IMR-90 (cell line): ENCODE results near the gene CYP46A1. TPM values are rescaled to one million over a fixed set of nuclear protein-coding genes. Genes with fewer than 3 reads are reported as not detected.

Experiments used
- ATAC-seq: fragments of 200-7000 bp; cut with Tn5 transposase; 2 replicates; pipeline ENCODE4 v1.9.1; 2020; ENCODE audit warnings: low read depth, mild to moderate bottlenecking, moderate library complexity
- BruUV-seq: library from RNA; stranded (reverse); fragments of 400-500 nt; replicated peaks from 2 replicates; lab custom pipeline; 2021; lab: Mats Ljungman, UMichigan
- CTCF ChIA-PET: fragments of 300-600 bp; formaldehyde crosslinking; extraction: SDS; loops from one replicate; lab custom pipeline; 2021; ENCODE audit warnings: antibody characterized with exemption; lab: Yijun Ruan, JAX
- POLR2A ChIA-PET: fragments of 300-600 bp; sonication (Branson Sonifier 250); formaldehyde crosslinking; loops from one replicate; lab custom pipeline; 2022; ENCODE audit warnings: antibody characterized with exemption; ENCODE audit not compliant: unreplicated experiment; lab: Charles Lee
- DNase-seq: peaks from one replicate; pipeline ENCODE4 v3.0.0; 2013
- H2AFZ ChIP-seq: replicated peaks from 2 replicates; pipeline ENCODE3; 2013; ENCODE audit warnings: low read length, mild to moderate bottlenecking; ENCODE audit not compliant: poor library complexity
- H2AK5ac ChIP-seq: 2 replicates; pipeline ENCODE4 v1.6.1; 2013; ENCODE audit warnings: low read depth, low read length, inconsistent platforms
- H2AK9ac ChIP-seq: replicated peaks from 2 replicates; pipeline ENCODE3; 2013; ENCODE audit warnings: mild to moderate bottlenecking, low read depth, low read length, moderate library complexity; ENCODE audit not compliant: poor library complexity
- H2BK120ac ChIP-seq: 2 replicates; pipeline ENCODE4 v1.6.1; 2013; ENCODE audit warnings: low read depth, low read length, inconsistent platforms
- H2BK15ac ChIP-seq: 3 replicates; pipeline ENCODE4 v1.6.1; 2013; ENCODE audit warnings: low read depth, low read length, inconsistent platforms
- H2BK20ac ChIP-seq: 2 replicates; pipeline ENCODE4 v1.6.1; 2013; ENCODE audit warnings: low read depth, mild to moderate bottlenecking, inconsistent platforms, low read length, moderate library complexity
- H2BK5ac ChIP-seq: 2 replicates; pipeline ENCODE4 v1.6.1; 2013; ENCODE audit warnings: mild to moderate bottlenecking, low read depth, low read length, inconsistent platforms; ENCODE audit not compliant: poor library complexity, severe bottlenecking
- H3K14ac ChIP-seq: replicated peaks from 2 replicates; pipeline ENCODE4 v1.6.1; 2013; ENCODE audit warnings: low read depth, low read length, inconsistent platforms
- H3K18ac ChIP-seq: 2 replicates; pipeline ENCODE4 v1.6.1; 2013; ENCODE audit warnings: low read depth, low read length, control low read depth
- H3K23ac ChIP-seq: 2 replicates; pipeline ENCODE4 v1.6.1; 2013; ENCODE audit warnings: low read depth, low read length, inconsistent platforms
- H3K27ac ChIP-seq: 2 replicates; pipeline ENCODE4 v1.5.1; 2013; ENCODE audit warnings: mild to moderate bottlenecking, control low read depth, low read length; ENCODE audit not compliant: insufficient read depth
- H3K27me3 ChIP-seq: 2 replicates; pipeline ENCODE4 v1.6.1; 2013; ENCODE audit warnings: low read length; ENCODE audit not compliant: control insufficient read depth, insufficient read depth
- H3K36me3 ChIP-seq: 2 replicates; pipeline ENCODE4 v1.6.1; 2013; ENCODE audit warnings: low read length, mixed read lengths; ENCODE audit not compliant: control insufficient read depth, insufficient read depth
- H3K4ac ChIP-seq: 2 replicates; pipeline ENCODE4 v1.6.1; 2013; ENCODE audit warnings: low read depth, low read length, inconsistent platforms
- H3K4me1 ChIP-seq: 2 replicates; pipeline ENCODE4 v1.6.1; 2013; ENCODE audit warnings: low read length, mixed read lengths; ENCODE audit not compliant: control insufficient read depth, insufficient read depth
- H3K4me2 ChIP-seq: 2 replicates; pipeline ENCODE4 v1.6.1; 2013; ENCODE audit warnings: low read depth, mild to moderate bottlenecking, control low read depth, low read length, moderate library complexity
- H3K4me3 ChIP-seq: 2 replicates; pipeline ENCODE4 v1.5.1; 2013; ENCODE audit warnings: low read depth, mild to moderate bottlenecking, control low read depth, low read length, moderate library complexity; ENCODE audit not compliant: insufficient read depth
- H3K56ac ChIP-seq: 2 replicates; pipeline ENCODE4 v1.6.1; 2013; ENCODE audit warnings: low read length, inconsistent platforms; ENCODE audit not compliant: insufficient read depth; ENCODE audit errors: extremely low read depth
- H3K79me1 ChIP-seq, 2 experiments: 2 replicates each; pipeline ENCODE4 v1.6.1; 2013; ENCODE audit warnings: low read length in 2 of 2, inconsistent platforms in 1 of 2, low read depth in 1 of 2
- H3K9ac ChIP-seq: 2 replicates; pipeline ENCODE4 v1.6.1; 2013; ENCODE audit warnings: low read depth, low read length, control low read depth
- H3K9me1 ChIP-seq: 2 replicates; pipeline ENCODE4 v1.6.1; 2013; ENCODE audit warnings: low read length, inconsistent platforms; ENCODE audit not compliant: insufficient read depth
- H3K9me3 ChIP-seq: 2 replicates; pipeline ENCODE4 v1.6.1; 2013; ENCODE audit warnings: low read length; ENCODE audit not compliant: control insufficient read depth, insufficient read depth
- H4K20me1 ChIP-seq: 2 replicates; pipeline ENCODE4 v1.6.1; 2013; ENCODE audit warnings: low read length, inconsistent platforms; ENCODE audit not compliant: insufficient read depth
- H4K5ac ChIP-seq: 2 replicates; pipeline ENCODE4 v1.6.1; 2013; ENCODE audit warnings: mild to moderate bottlenecking, low read depth, low read length, control low read depth
- H4K8ac ChIP-seq, 2 experiments: 2 replicates each; pipeline ENCODE4 v1.6.1; 2013; ENCODE audit warnings: low read depth in 2 of 2, low read length in 2 of 2, control low read depth in 1 of 2, inconsistent platforms in 1 of 2
- H4K91ac ChIP-seq: 2 replicates; pipeline ENCODE4 v1.6.1; 2013; ENCODE audit warnings: low read depth, low read length, inconsistent platforms; ENCODE audit not compliant: insufficient read depth
- BHLHE40 ChIP-seq: fragments of 150-350 bp; IDR thresholded peaks from 2 replicates; pipeline ENCODE4 v1.6.1; 2016; ENCODE audit warnings: mild to moderate bottlenecking, low read depth, low read length
- CTCF ChIP-seq: conservative IDR thresholded peaks from 2 replicates; pipeline ENCODE4 v1.5.1; 2012; ENCODE audit warnings: mild to moderate bottlenecking, low read depth, low read length, improper control_type of control experiment
- ELK1 ChIP-seq: fragments of 150-350 bp; IDR thresholded peaks from 2 replicates; pipeline ENCODE4 v1.6.1; 2016; ENCODE audit warnings: low read depth, mild to moderate bottlenecking, low read length, moderate library complexity, borderline replicate concordance
- FOS ChIP-seq: fragments of 150-350 bp; IDR thresholded peaks from 2 replicates; pipeline ENCODE4 v1.6.1; 2016; ENCODE audit warnings: low read depth, low read length
- MAFK ChIP-seq: IDR thresholded peaks from 2 replicates; pipeline ENCODE4 v1.6.1; 2012; ENCODE audit warnings: low read depth, low read length, improper control_type of control experiment
- MAZ ChIP-seq: IDR thresholded peaks from 2 replicates; pipeline ENCODE4 v1.6.1; 2012; ENCODE audit warnings: low read depth, mild to moderate bottlenecking, low read length, improper control_type of control experiment, moderate library complexity, borderline replicate concordance
- MXI1 ChIP-seq: IDR thresholded peaks from 2 replicates; pipeline ENCODE4 v1.6.1; 2012; ENCODE audit warnings: low read depth, mild to moderate bottlenecking, low read length, moderate library complexity, borderline replicate concordance
- NFE2L2 ChIP-seq: fragments of 150-350 bp; IDR thresholded peaks from 2 replicates; pipeline ENCODE4 v1.6.1; 2016; ENCODE audit warnings: low read depth, mild to moderate bottlenecking, low read length
- RAD21 ChIP-seq: IDR thresholded peaks from 2 replicates; pipeline ENCODE4 v1.6.1; 2012; ENCODE audit warnings: low read length, improper control_type of control experiment
- RFX5 ChIP-seq: IDR thresholded peaks from 2 replicates; pipeline ENCODE4 v1.8.0; 2012; ENCODE audit warnings: low read depth, mild to moderate bottlenecking, low read length, moderate library complexity
- SMC3 ChIP-seq: fragments of 150-350 bp; IDR thresholded peaks from 2 replicates; pipeline ENCODE4 v1.6.1; 2016; ENCODE audit warnings: low read depth, mild to moderate bottlenecking, antibody characterized with exemption, low read length, moderate library complexity
- USF2 ChIP-seq: fragments of 150-350 bp; IDR thresholded peaks from 2 replicates; pipeline ENCODE4 v1.6.1; 2017; ENCODE audit warnings: mild to moderate bottlenecking, antibody characterized with exemption, low read length, low read depth
- WGBS, 2 experiments: methylation state at CpG; one replicate each; pipeline versions ENCODE4 v1.1.5 to v1.1.7; 2013; ENCODE audit warnings: missing lambda C conversion rate in 2 of 2; ENCODE audit not compliant: insufficient read length in 1 of 2; ENCODE audit errors: extremely low coverage in 2 of 2; 5-methylcytosine and 5-hydroxymethylcytosine counted together
- dilution Hi-C: fragments of 300-500 bp; cut with HindIII; formaldehyde crosslinking; loops from one replicate; pipeline ENCODE4 v1.14.3; 2018; ENCODE audit warnings: low sequenced_read_pairs; ENCODE audit not compliant: unreplicated experiment
- in situ Hi-C: fragments of 300-500 bp; cut with MboI; formaldehyde crosslinking; loops from 3 replicates; pipeline ENCODE4 v1.14.3; 2019; ENCODE audit warnings: low sequenced_read_pairs, inconsistent platforms, mixed read lengths
- intact Hi-C: fragments of 100-400 bp; cut with micrococcal nuclease; formaldehyde crosslinking; loops from 2 replicates; pipeline ENCODE4 v1.10.0; 2022
- polyA plus RNA-seq, 3 experiments: library from polyadenylated mRNA; depleted of rRNA; stranded (reverse); fragments of >200 nt; gene quantifications; 2 replicates each; pipeline ENCODE4 v1.2.3, GENCODE V29; 2012; ENCODE audit warnings: low replicate concordance in 1 of 3
- total RNA-seq: library from RNA; depleted of rRNA; stranded (reverse); fragments of >200 nt; gene quantifications from 2 replicates; pipeline ENCODE4 v1.2.3, GENCODE V29; 2012

Gene CYP46A1
- total and polyA plus RNA-seq, 2 of the 4 experiments (the other 2 are of a cell fraction), result 0.18 to 0.31 TPM

- H3K4me1 ChIP-seq, result peaks cover 2% of the 10 kb centered on the region; the same call in 1 of the 2 replicates
- H3K4me3 ChIP-seq, result no peak overlapping the region
- H3K18ac ChIP-seq, result no peak overlapping the region
- H4K20me1 ChIP-seq, result no peaks in the 10 kb centered on the region; the same call in 1 of the 2 replicates
- ATAC-seq (no peak), DNase-seq (no peak)
- H2BK15ac ChIP-seq, result no peak overlapping the region
- no peak overlapping the region for H2BK20ac ChIP-seq
- no peak overlapping the region for H3K9ac ChIP-seq
- H3K27me3 ChIP-seq, result peaks cover 47% of the 10 kb centered on the region
- H4K91ac ChIP-seq, result no peak overlapping the region
- H2AK5ac ChIP-seq, result no peak overlapping the region
- ChIA-PET POLR2A (no interaction called here), CTCF (no interaction called here)
- no peak overlapping the region for H3K4me2 ChIP-seq
- intact Hi-C loops (no loop called here), in situ Hi-C loops (no loop called here), dilution Hi-C loops (no loop called here)
- no peak overlapping the region for H3K4ac ChIP-seq
- H3K36me3 ChIP-seq, result no peaks in the 10 kb centered on the region
- H3K56ac ChIP-seq, result no peak overlapping the region
- H4K5ac ChIP-seq, result no peak overlapping the region
- H2AK9ac ChIP-seq, result no peak overlapping the region
- no peaks in the 10 kb centered on the region for H3K9me1 ChIP-seq
- BruUV-seq, result no TSS peak
- H3K9me3 ChIP-seq, result no peaks in the 10 kb centered on the region
- no peak overlapping the region for H2AFZ ChIP-seq
- TF ChIP-seq SMC3 (no peak), RFX5 (no peak), MAFK (no peak), FOS (no peak), ELK1 (no peak), NFE2L2 (no peak), RAD21 (no peak), MXI1 (no peak), USF2 (no peak), MAZ (no peak), CTCF (no peak), BHLHE40 (no peak)
- WGBS, 2 experiments, result 57% methylated on average over 7 of the region's 11 CpGs; no CpG with 5 or more reads in 1 of the 2 experiments
- H3K23ac ChIP-seq, result no peak overlapping the region
- H4K8ac ChIP-seq, result no peak overlapping the region
- no peak overlapping the region for H2BK120ac ChIP-seq
- no peak overlapping the region for H3K27ac ChIP-seq
- H3K14ac ChIP-seq, result no peak overlapping the region
- H3K79me1 ChIP-seq, result no peaks in the 10 kb centered on the region; a peak in 1 of 4 replicates
- H2BK5ac ChIP-seq, result no peak overlapping the region
Measured at GRCh38 chr14:99689266-99690236, 5.5 kb downstream of the CYP46A1 start.
